K562 (cell line): ENCODE results near the gene DCTN1. TPM values are rescaled to one million over a fixed set of nuclear protein-coding genes. Genes with fewer than 3 reads are reported as not detected.
A peak's percentile ranks its signal among the peaks of the same experiment; 100 is the strongest.

Source experiments
- ATAC-seq: fragments of 200-7000 bp; cut with Tn5 transposase; 3 replicates; pipeline ENCODE4 v1.9.1; 2020; ENCODE audit warnings: moderate library complexity
- BruUV-seq: library from RNA; stranded (reverse); fragments of 400-500 nt; replicated peaks from 2 replicates; lab custom pipeline; 2021; lab: Mats Ljungman, UMichigan
- CTCF ChIA-PET: fragments of 300-600 bp; formaldehyde crosslinking; extraction: SDS; loops from one replicate; lab custom pipeline; 2021; ENCODE audit warnings: low intra/inter-chr PET ratio; lab: Yijun Ruan, JAX
- POLR2A ChIA-PET: fragments of 300-600, 350-650 bp; sonication (Branson Sonifier 250); formaldehyde crosslinking; extraction: SDS; loops from one replicate; lab custom pipeline; 2021; ENCODE audit warnings: antibody characterized with exemption, inconsistent platforms; lab: Yijun Ruan, JAX
- DNase-seq, 4 experiments: peaks; one replicate each; pipeline versions ENCODE4 v3.0.0 to v3.0.0-alpha.2; 2011 to 2018; ENCODE audit warnings: low spot score in 3 of 4, mixed read lengths in 3 of 4; ENCODE audit errors: extremely low read depth in 1 of 4
- FAIRE-seq: peaks from 2 replicates; lab custom pipeline; 2011; peaks lifted over from hg19 to GRCh38; lab: Jason Lieb, UNC
- H2AFZ ChIP-seq: 2 replicates; pipeline ENCODE4 v1.6.0; 2011; ENCODE audit warnings: low read depth, low read length, control low read depth, inconsistent platforms
- H3K27ac ChIP-seq: fragments of 200-600 bp; 3 replicates; pipeline ENCODE4 v1.8.0; 2011; ENCODE audit warnings: low read depth, mild to moderate bottlenecking, control low read depth, inconsistent platforms, low read length, moderate library complexity, mixed read lengths; ENCODE audit errors: extremely low read depth
- H3K27me3 ChIP-seq, 2 experiments: fragments of 300-600 bp in 1 of 2; 2 replicates in 1 of 2; 3 replicates in 1 of 2; pipeline versions ENCODE4 v1.6.0 to v1.8.0; 2011; ENCODE audit warnings: inconsistent platforms in 2 of 2, low read length in 2 of 2, mild to moderate bottlenecking in 1 of 2, mixed read lengths in 1 of 2, moderate library complexity in 1 of 2; ENCODE audit not compliant: control insufficient read depth in 2 of 2, insufficient read depth in 2 of 2
- H3K36me3 ChIP-seq: fragments of 300-600 bp; 3 replicates; pipeline ENCODE4 v1.8.0; 2011; ENCODE audit warnings: mild to moderate bottlenecking, low read length, inconsistent platforms; ENCODE audit not compliant: control insufficient read depth, insufficient read depth
- H3K4me1 ChIP-seq, 2 experiments: fragments of 200-600 bp in 1 of 2; replicated peaks in 1 of 2; 2 replicates in 1 of 2; 3 replicates in 1 of 2; pipeline versions ENCODE4 v1.5.1 to v1.8.0; 2011; ENCODE audit warnings: inconsistent platforms in 2 of 2, low read length in 2 of 2, mild to moderate bottlenecking in 1 of 2, mixed read lengths in 1 of 2, moderate library complexity in 1 of 2; ENCODE audit not compliant: control insufficient read depth in 2 of 2, insufficient read depth in 2 of 2
- H3K4me2 ChIP-seq: 2 replicates; pipeline ENCODE4 v1.6.1; 2011; ENCODE audit warnings: low read length, control low read depth, inconsistent platforms, mixed read lengths; ENCODE audit not compliant: insufficient read depth
- H3K4me3 ChIP-seq: fragments of 200-600 bp; sonication (generic), shearing (Covaris generic); 2 replicates; pipeline ENCODE4 v1.5.1; 2016; ENCODE audit warnings: control low read depth, inconsistent platforms
- H3K79me2 ChIP-seq: fragments of 200-600 bp; 3 replicates; pipeline ENCODE4 v1.8.0; 2011; ENCODE audit warnings: low read length, inconsistent platforms; ENCODE audit not compliant: control insufficient read depth, insufficient read depth
- H3K9ac ChIP-seq, 2 experiments: 2 replicates each; pipeline versions ENCODE4 v1.6.0 to v1.6.1; 2011; ENCODE audit warnings: low read depth in 2 of 2, low read length in 2 of 2, control low read depth in 1 of 2, inconsistent platforms in 1 of 2, mild to moderate bottlenecking in 1 of 2, mixed read lengths in 1 of 2; ENCODE audit not compliant: insufficient read depth in 1 of 2
- H3K9me1 ChIP-seq: one replicate; pipeline ENCODE4 v1.6.0; 2011; ENCODE audit warnings: inconsistent platforms, mild to moderate bottlenecking, low read length, moderate library complexity; ENCODE audit not compliant: control insufficient read depth, insufficient read depth
- H3K9me3 ChIP-seq: replicated peaks from 2 replicates; pipeline ENCODE4 v1.5.1; 2011; ENCODE audit warnings: low read depth, low read length, inconsistent platforms; ENCODE audit not compliant: control insufficient read depth, insufficient read depth
- H4K20me1 ChIP-seq: replicated peaks from 2 replicates; pipeline ENCODE4 v1.6.1; 2011; ENCODE audit warnings: low read length, inconsistent platforms, mixed read lengths; ENCODE audit not compliant: control insufficient read depth, insufficient read depth
- BCOR ChIP-seq: fragments of 450-650 bp; IDR thresholded peaks from 2 replicates; pipeline ENCODE4 v1.6.1; 2016
- CAMTA2 ChIP-seq: fragments of 250-450 bp; sonication (Bioruptor Pico); conservative IDR thresholded peaks from 2 replicates; pipeline ENCODE4 v1.5.1; 2022
- CREB1 ChIP-seq, 2 experiments: sonication (generic) in 1 of 2; formaldehyde crosslinking in 1 of 2; IDR thresholded peaks; 2 replicates each; pipeline versions ENCODE4 v1.6.1 to v1.8.0; 2012 to 2022; ENCODE audit warnings: inconsistent platforms in 1 of 2, mild to moderate bottlenecking in 1 of 2, missing genetic modification reagents in 1 of 2, moderate library complexity in 1 of 2
- E2F3 ChIP-seq: fragments of 250-450 bp; sonication (Bioruptor Pico); IDR thresholded peaks from 2 replicates; pipeline ENCODE4 v1.4.0; 2020; ENCODE audit warnings: mild to moderate bottlenecking
- EP400 ChIP-seq: fragments of 450-650 bp; IDR thresholded peaks from 2 replicates; pipeline ENCODE4 v1.6.1; 2017; ENCODE audit warnings: antibody characterized with exemption, mild to moderate bottlenecking, moderate library complexity
- EZH2 ChIP-seq: IDR thresholded peaks from 2 replicates; pipeline ENCODE4 v1.6.1; 2012; ENCODE audit warnings: low read depth, mild to moderate bottlenecking, inconsistent platforms, low read length, borderline replicate concordance
- FOXP1 ChIP-seq: sonication (generic); formaldehyde crosslinking; IDR thresholded peaks from 2 replicates; pipeline ENCODE4 v1.8.0; 2022; ENCODE audit warnings: mild to moderate bottlenecking, missing genetic modification reagents
- HEY1 ChIP-seq: fragments of 250-450 bp; sonication (Bioruptor Pico); IDR thresholded peaks from 2 replicates; pipeline ENCODE4 v1.5.0; 2020; ENCODE audit warnings: mild to moderate bottlenecking, moderate library complexity, borderline replicate concordance
- HNRNPH1 ChIP-seq: fragments of 200-400 bp; formaldehyde crosslinking; optimal IDR thresholded peaks from 2 replicates; pipeline ENCODE3; 2017; ENCODE audit warnings: low read depth, mild to moderate bottlenecking, low read length, moderate library complexity
- ILF3 ChIP-seq: fragments of 450-650 bp; IDR thresholded peaks from 2 replicates; pipeline ENCODE4 v1.6.1; 2018; ENCODE audit warnings: antibody characterized with exemption, mild to moderate bottlenecking, moderate library complexity, borderline replicate concordance
- MAZ ChIP-seq, 2 experiments: fragments of 450-650 bp in 1 of 2; sonication (generic) in 1 of 2; formaldehyde crosslinking; IDR thresholded peaks in 1 of 2; conservative IDR thresholded peaks in 1 of 2; 2 replicates each; pipeline versions ENCODE4 v1.4.0 to v1.5.0; 2020; ENCODE audit warnings: mild to moderate bottlenecking in 1 of 2, missing genetic modification reagents in 1 of 2
- PHF20 ChIP-seq: fragments of 450-650 bp; IDR thresholded peaks from 2 replicates; pipeline ENCODE4 v1.6.1; 2018; ENCODE audit not compliant: partially characterized antibody
- POLR2B ChIP-seq: fragments of 450-650 bp; IDR thresholded peaks from 2 replicates; pipeline ENCODE4 v1.6.1; 2018; ENCODE audit warnings: low read depth; ENCODE audit not compliant: partially characterized antibody
- SREBF2 ChIP-seq: sonication (generic); formaldehyde crosslinking; IDR thresholded peaks from 2 replicates; pipeline ENCODE4 v1.4.0; 2020; ENCODE audit warnings: mild to moderate bottlenecking, missing genetic modification reagents
- XRCC5 ChIP-seq: fragments of 200-400 bp; formaldehyde crosslinking; IDR thresholded peaks from 2 replicates; pipeline ENCODE4 v1.6.1; 2017; ENCODE audit warnings: low read depth, mild to moderate bottlenecking, low read length
- ZNF121 ChIP-seq: sonication (generic); formaldehyde crosslinking; conservative IDR thresholded peaks from 2 replicates; pipeline ENCODE4 v1.8.0; 2022; ENCODE audit warnings: missing genetic modification reagents
- ZNF23 ChIP-seq: fragments of 250-450 bp; sonication (Bioruptor Pico); IDR thresholded peaks from 2 replicates; pipeline ENCODE4 v1.4.0; 2020; ENCODE audit warnings: mild to moderate bottlenecking
- ZNF512 ChIP-seq: IDR thresholded peaks from 2 replicates; pipeline ENCODE4 v1.6.1; 2016; ENCODE audit warnings: missing genetic modification characterization, missing compliant biosample characterization
- ZNF551 ChIP-seq: fragments of 250-450 bp; sonication (Bioruptor Pico); IDR thresholded peaks from 2 replicates; pipeline ENCODE4 v1.5.0; 2021; ENCODE audit warnings: mild to moderate bottlenecking, moderate library complexity
- in situ Hi-C: fragments of 300-500 bp; cut with MboI; formaldehyde crosslinking; loops from 4 replicates; pipeline ENCODE4 v1.15.0; 2018; ENCODE audit warnings: inconsistent platforms, mixed read lengths
- intact Hi-C: fragments of 100-400 bp; cut with micrococcal nuclease; formaldehyde crosslinking; loops from 2 replicates; pipeline ENCODE4 v1.14.2; 2022
- polyA plus RNA-seq, 8 experiments: library from polyadenylated mRNA; depleted of rRNA in 4 of 8; stranded (reverse) in 5 of 8; unstranded in 3 of 8; fragments of >200 nt; fragmentation: Nextera tagmentation in 2 of 8; fragmentation: Illumina TruSeq in 1 of 8; extraction: Ambion mirVana in 2 of 8; extraction: Trizol in 1 of 8; gene quantifications; 2 replicates each; pipeline versions ENCODE4 v1.2.1 to v1.2.3, GENCODE V29; 2011 to 2014; ENCODE audit warnings: inconsistent platforms in 1 of 8, missing spikeins in 1 of 8
- total RNA-seq, 7 experiments: library from RNA; depleted of rRNA in 6 of 7; stranded (reverse); fragments of >200 nt in 6 of 7; fragmentation: Illumina TruSeq in 2 of 7; extraction: Trizol in 2 of 7; gene quantifications; 2 replicates each; pipeline versions ENCODE4 v1.2.1 to v1.2.3, GENCODE V29; 2011 to 2021; ENCODE audit warnings: low replicate concordance in 1 of 7
- TF ChIP-seq, protein P1 (sequence below): fragments of 250-450 bp; sonication (Bioruptor Pico); IDR thresholded peaks from 2 replicates; pipeline ENCODE4 v1.8.0; 2022; ENCODE audit warnings: inconsistent platforms, mild to moderate bottlenecking, moderate library complexity, borderline replicate concordance
- TF ChIP-seq, protein P2 (sequence below): fragments of 450-650 bp; IDR thresholded peaks from 2 replicates; pipeline ENCODE4 v1.6.1; 2018; ENCODE audit warnings: mild to moderate bottlenecking, low read depth; ENCODE audit not compliant: partially characterized antibody

The DCTN1 gene
- total and polyA plus RNA-seq, 9 of the 15 experiments (the other 6 are each of a cell fraction or from before 2014, with no cell fraction given): 23.9 to 71.7 (median 45.0) TPM

DNA sequence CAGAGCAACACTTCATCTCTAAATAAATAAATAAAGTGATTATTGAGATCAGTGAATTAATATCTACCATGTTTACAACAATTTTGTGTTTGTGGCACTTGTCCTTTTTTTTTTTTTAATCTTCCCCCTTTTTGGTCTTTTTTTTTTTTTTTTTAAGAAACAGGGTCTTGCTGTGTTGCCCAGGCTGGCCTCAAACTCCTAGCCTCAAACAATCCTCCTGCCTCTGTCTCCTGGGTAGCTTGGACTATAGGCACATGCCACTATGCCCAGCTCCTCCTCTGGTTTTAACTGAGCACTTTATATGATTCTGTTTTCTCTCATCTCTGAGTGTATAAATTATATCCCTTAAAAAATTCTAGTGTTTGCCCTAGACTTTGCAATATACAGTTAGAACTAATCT is 67.2 kb downstream of the DCTN1 start:
- ChIA-PET CTCF (no interaction called here), POLR2A (interaction anchor here (0.5 to 2.6 kb wide), 6 partner anchors 11 to 1492 kb away, joined by 3 to 10 read pairs (median 4); no protein-coding TSS in a partner anchor)
- Histone ChIP-seq H4K20me1 (no peaks in the 10 kb centered on the region), H3K4me1 (peaks cover 0 to 23% of the 10 kb centered on the region in 2 experiments; a peak in 3 of 5 replicates), H3K9me3 (no peaks in the 10 kb centered on the region), H3K4me3 (no peak overlapping the region), H2AFZ (peak overlapping the region; percentile 93), H3K27ac (peak overlapping the region; percentile 61; the same call in 1 of the 3 replicates), H3K4me2 (no peak overlapping the region), H3K36me3 (no peaks in the 10 kb centered on the region), H3K9ac (no peak overlapping the region), H3K9me1 (no peaks in the 10 kb centered on the region), H3K27me3 (no peaks in the 10 kb centered on the region), H3K79me2 (no peaks in the 10 kb centered on the region)
- intact Hi-C loops (no loop called here), in situ Hi-C loops (no loop called here)
- DNase-seq: no peak
- FAIRE-seq: no peak
- no TSS peak for BruUV-seq
- no peak for ATAC-seq
- TF ChIP-seq E2F3 (CRISPR knock-in tag) (no peak), BCOR (peak; percentile 50; the same call in 1 of the 2 replicates), EZH2 (no peak), HEY1 (CRISPR knock-in tag) (no peak), ZNF23 (CRISPR knock-in tag) (no peak), SREBF2 (CRISPR knock-in tag) (no peak), ILF3 (no peak), PHF20 (no peak), FOXP1 (CRISPR knock-in tag) (no peak), EP400 (no peak), POLR2B (no peak), ZNF121 (CRISPR knock-in tag) (peak; percentile 77), CAMTA2 (CRISPR knock-in tag) (no peak), MAZ (CRISPR knock-in tag; conservative IDR thresholded peaks at IDR 0.05 in 1 of 2, IDR thresholded peaks at IDR 0.05 in 1 of 2) (no peak), ZNF551 (CRISPR knock-in tag) (no peak), ZNF512 (peak; percentile 58), HNRNPH1 (no peak), CREB1 (IDR thresholded peaks at IDR 0.05) (no peak), CREB1 (CRISPR knock-in tag; IDR thresholded peaks at IDR 0.05) (no peak), XRCC5 (no peak)
- TF ChIP-seq, protein P1, sequence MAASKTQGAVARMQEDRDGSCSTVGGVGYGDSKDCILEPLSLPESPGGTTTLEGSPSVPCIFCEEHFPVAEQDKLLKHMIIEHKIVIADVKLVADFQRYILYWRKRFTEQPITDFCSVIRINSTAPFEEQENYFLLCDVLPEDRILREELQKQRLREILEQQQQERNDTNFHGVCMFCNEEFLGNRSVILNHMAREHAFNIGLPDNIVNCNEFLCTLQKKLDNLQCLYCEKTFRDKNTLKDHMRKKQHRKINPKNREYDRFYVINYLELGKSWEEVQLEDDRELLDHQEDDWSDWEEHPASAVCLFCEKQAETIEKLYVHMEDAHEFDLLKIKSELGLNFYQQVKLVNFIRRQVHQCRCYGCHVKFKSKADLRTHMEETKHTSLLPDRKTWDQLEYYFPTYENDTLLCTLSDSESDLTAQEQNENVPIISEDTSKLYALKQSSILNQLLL (CRISPR knock-in tag): no peak
- TF ChIP-seq, protein P2, sequence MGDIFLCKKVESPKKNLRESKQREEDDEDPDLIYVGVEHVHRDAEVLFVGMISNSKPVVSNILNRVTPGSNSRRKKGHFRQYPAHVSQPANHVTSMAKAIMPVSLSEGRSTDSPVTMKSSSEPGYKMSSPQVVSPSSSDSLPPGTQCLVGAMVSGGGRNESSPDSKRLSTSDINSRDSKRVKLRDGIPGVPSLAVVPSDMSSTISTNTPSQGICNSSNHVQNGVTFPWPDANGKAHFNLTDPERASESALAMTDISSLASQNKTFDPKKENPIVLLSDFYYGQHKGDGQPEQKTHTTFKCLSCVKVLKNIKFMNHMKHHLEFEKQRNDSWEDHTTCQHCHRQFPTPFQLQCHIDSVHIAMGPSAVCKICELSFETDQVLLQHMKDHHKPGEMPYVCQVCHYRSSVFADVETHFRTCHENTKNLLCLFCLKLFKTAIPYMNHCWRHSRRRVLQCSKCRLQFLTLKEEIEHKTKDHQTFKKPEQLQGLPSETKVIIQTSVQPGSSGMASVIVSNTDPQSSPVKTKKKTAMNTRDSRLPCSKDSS: no peak
